Stomach (tissue), 9 donors: ENCODE measurements around the gene CMKLR1. TPM values are rescaled to one million over a fixed set of nuclear protein-coding genes. Genes with fewer than 3 reads are reported as not detected.

Source experiments
- DNase-seq, 2 donors: peaks; one replicate each; pipeline versions ENCODE4 v3.0.0 to v3.0.0-alpha.2; 2013 to 2019
- H3K27ac ChIP-seq, 5 donors: fragments of 200-600 bp in 4 of 5; sonication (generic) in 4 of 5; one replicate each; pipeline ENCODE4 v1.5.1; 2013 to 2019; ENCODE audit warnings: mild to moderate bottlenecking in 1 of 5, moderate library complexity in 1 of 5
- H3K27me3 ChIP-seq, 3 donors: fragments of 200-600 bp; sonication (generic); one replicate each; pipeline ENCODE4 v1.5.1; 2017 to 2019; ENCODE audit warnings: mixed run types in 1 of 3
- H3K36me3 ChIP-seq, 4 donors: fragments of 200-600 bp; sonication (generic); 1 replicate in 3 of 4; 2 replicates in 1 of 4; pipeline ENCODE4 v1.5.1; 2016 to 2019
- H3K4me1 ChIP-seq, 4 donors: fragments of 200-600 bp; sonication (generic); one replicate each; pipeline ENCODE4 v1.5.1; 2016 to 2019
- H3K4me3 ChIP-seq, 4 donors: fragments of 200-600 bp; sonication (generic) in 3 of 4; one replicate each; pipeline ENCODE4 v1.5.1; 2016 to 2019; ENCODE audit warnings: mild to moderate bottlenecking in 1 of 4
- H3K9me3 ChIP-seq, 4 donors: fragments of 200-600 bp; sonication (generic); one replicate each; pipeline ENCODE4 v1.5.1; 2016 to 2019
- EP300 ChIP-seq: sonication (generic); formaldehyde crosslinking; IDR thresholded peaks from one replicate; pipeline ENCODE4 v1.6.1; 2017; ENCODE audit warnings: antibody characterized with exemption
- POLR2A ChIP-seq, 4 donors: fragments of 450-650 bp; IDR thresholded peaks; one replicate each; pipeline ENCODE4 v1.6.1; 2016; ENCODE audit warnings: antibody characterized with exemption in 4 of 4, control low read depth in 2 of 4, mild to moderate bottlenecking in 1 of 4, moderate library complexity in 1 of 4
- POLR2AphosphoS5 ChIP-seq, 3 donors: sonication (generic); formaldehyde crosslinking; IDR thresholded peaks; one replicate each; pipeline ENCODE4 v1.6.1; 2016; ENCODE audit warnings: antibody characterized with exemption in 3 of 3
- WGBS, 5 donors: extraction: QIAGEN DNeasy Blood & Tissue Kit in 3 of 5; methylation state at CpG; one replicate each; pipeline versions ENCODE4 v1.1.5 to v1.1.7; 2013 to 2018; 5-methylcytosine and 5-hydroxymethylcytosine counted together
- intact Hi-C: fragments of 100-400 bp; cut with DNase I; formaldehyde crosslinking; loops from one replicate; pipeline ENCODE4 v1.15.1; 2023; ENCODE audit warnings: low total_unique reads
- polyA plus RNA-seq, 3 donors: library from polyadenylated mRNA; stranded (reverse); fragments of 200-250 nt; gene quantifications; one replicate each; pipeline ENCODE4 v1.2.3, GENCODE V29; 2013
- total RNA-seq, 5 donors: library from RNA; depleted of rRNA; stranded (reverse); fragments of >200 nt; gene quantifications; one replicate each; pipeline versions ENCODE4 v1.1.0 to v1.2.3, GENCODE V29; 2014 to 2016
- TF ChIP-seq, protein P1 (sequence below), 7 experiments: fragments of 450-650 bp in 4 of 7; fragments of 200-600 bp in 3 of 7; sonication (generic) in 3 of 7; IDR thresholded peaks; one replicate each; pipeline ENCODE4 v1.5.1; 2016 to 2019; ENCODE audit warnings: antibody characterized with exemption in 7 of 7, control low read depth in 2 of 7, mild to moderate bottlenecking in 1 of 7
- donor health status: healthy with polysubstance abuse.
- donor health status: Bipolar disorder and iron deficiency.
- donor health status: healthy.

The CMKLR1 gene
- total and polyA plus RNA-seq, 8 donors: 0.45 to 46.1 (median 2.3) TPM

GRCh38 chr12:108340037-108340436 is 926 bp upstream of the CMKLR1 start:
- no peak for TF ChIP-seq POLR2A (IDR thresholded peaks at IDR 0.05)
- no peak for TF ChIP-seq POLR2AphosphoS5 (IDR thresholded peaks at IDR 0.05)
- TF ChIP-seq EP300: no peak
- TF ChIP-seq, protein P1, sequence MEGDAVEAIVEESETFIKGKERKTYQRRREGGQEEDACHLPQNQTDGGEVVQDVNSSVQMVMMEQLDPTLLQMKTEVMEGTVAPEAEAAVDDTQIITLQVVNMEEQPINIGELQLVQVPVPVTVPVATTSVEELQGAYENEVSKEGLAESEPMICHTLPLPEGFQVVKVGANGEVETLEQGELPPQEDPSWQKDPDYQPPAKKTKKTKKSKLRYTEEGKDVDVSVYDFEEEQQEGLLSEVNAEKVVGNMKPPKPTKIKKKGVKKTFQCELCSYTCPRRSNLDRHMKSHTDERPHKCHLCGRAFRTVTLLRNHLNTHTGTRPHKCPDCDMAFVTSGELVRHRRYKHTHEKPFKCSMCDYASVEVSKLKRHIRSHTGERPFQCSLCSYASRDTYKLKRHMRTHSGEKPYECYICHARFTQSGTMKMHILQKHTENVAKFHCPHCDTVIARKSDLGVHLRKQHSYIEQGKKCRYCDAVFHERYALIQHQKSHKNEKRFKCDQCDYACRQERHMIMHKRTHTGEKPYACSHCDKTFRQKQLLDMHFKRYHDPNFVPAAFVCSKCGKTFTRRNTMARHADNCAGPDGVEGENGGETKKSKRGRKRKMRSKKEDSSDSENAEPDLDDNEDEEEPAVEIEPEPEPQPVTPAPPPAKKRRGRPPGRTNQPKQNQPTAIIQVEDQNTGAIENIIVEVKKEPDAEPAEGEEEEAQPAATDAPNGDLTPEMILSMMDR (IDR thresholded peaks at IDR 0.05): no peak
- intact Hi-C loops: no loop called here

DNA sequence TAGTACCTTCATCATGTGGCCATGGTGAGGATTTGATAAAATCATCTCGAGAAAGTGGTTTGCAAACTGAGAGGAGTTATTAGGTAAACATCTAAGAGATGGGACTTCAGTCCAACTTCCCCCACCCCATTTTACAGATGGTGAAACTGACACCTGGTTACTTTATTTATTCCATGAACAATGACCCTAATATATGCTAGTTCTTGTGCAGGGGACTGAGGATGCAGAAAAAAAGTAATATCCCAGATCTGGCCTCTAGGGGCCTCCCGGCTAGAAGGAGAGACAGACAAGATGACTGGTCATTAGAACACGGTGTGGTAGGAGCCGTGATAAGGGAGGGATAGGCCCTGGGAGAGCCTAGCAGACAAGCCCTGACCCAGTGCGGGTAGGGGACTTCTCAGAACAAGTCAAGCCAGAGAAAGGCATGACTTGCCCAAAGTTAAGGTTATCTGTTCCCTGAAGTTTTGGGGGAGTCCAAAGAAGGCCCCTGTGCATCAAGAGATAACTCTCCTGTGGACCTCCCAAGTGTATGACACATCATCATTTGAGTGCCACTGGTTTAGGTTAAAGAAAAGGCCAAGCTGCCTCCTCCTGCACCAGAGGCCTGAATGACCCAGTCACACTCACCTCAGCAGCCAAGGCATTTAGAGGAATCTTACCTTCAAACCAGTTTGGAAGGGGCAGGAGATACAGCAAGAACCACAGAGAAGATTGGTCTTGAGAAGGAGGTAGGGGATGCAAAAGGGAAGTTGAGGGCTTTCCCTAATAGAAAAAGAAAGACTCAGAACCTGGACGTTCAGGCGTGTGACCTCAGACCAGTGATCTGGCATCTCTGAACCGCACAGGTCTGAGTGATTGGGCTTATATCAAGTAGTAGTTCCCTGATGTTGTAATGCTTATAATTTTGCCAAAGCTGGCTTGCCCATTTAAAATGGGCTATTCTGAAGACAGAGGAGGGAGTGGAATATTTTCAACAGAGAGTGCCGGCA is 1.6 kb downstream of the CMKLR1 start:
- peaks cover 0 to 8% (median 4%) of the 10 kb centered on the region in 4 donors for H3K4me1 ChIP-seq
- peak in 1 of 2 donors; percentile 26 for DNase-seq
- intact Hi-C loops: no loop called here
- peaks cover 0 to 28% (median 7%) of the 10 kb centered on the region in 3 donors for H3K27me3 ChIP-seq
- no peaks in the 10 kb centered on the region for H3K36me3 ChIP-seq
- WGBS, 5 donors: 51 to 60% (median 54%) methylated on average over 9 of the region's 9 CpGs
- H3K4me3 ChIP-seq: peak overlapping the region in 2 of 4 donors; percentile 16 to 31
- peak overlapping the region in 4 of 5 donors; percentile 21 to 56 (median 24) for H3K27ac ChIP-seq
- no peaks in the 10 kb centered on the region for H3K9me3 ChIP-seq
- TF ChIP-seq EP300: no peak
- TF ChIP-seq, protein P1 (IDR thresholded peaks at IDR 0.05): peak in 1 of 7 experiments; percentile 17

More at GRCh38 chr12:108340037-108340436, 926 bp upstream of the CMKLR1 start:
- no peaks in the 10 kb centered on the region for H3K9me3 ChIP-seq
- WGBS, 5 donors: 67 to 76% (median 70%) methylated on average over 9 to 10 of the region's 10 CpGs
- H3K27ac ChIP-seq: peak overlapping the region in 2 of 5 donors; percentile 56
- no peaks in the 10 kb centered on the region for H3K36me3 ChIP-seq
- no peak for DNase-seq
- H3K27me3 ChIP-seq: peaks cover 0 to 29% (median 7%) of the 10 kb centered on the region in 3 donors
- H3K4me3 ChIP-seq: no peak overlapping the region
- H3K4me1 ChIP-seq: peaks cover 0 to 8% (median 4%) of the 10 kb centered on the region in 4 donors

GRCh38 chr12:108335349-108336119 is 3.6 kb downstream of the CMKLR1 start:
- no peak overlapping the region for H3K4me3 ChIP-seq
- peaks cover 0 to 8% (median 4%) of the 10 kb centered on the region in 4 donors for H3K4me1 ChIP-seq
- peak overlapping the region in 3 of 5 donors; percentile 15 to 53 (median 32) for H3K27ac ChIP-seq
- TF ChIP-seq, protein P1 (IDR thresholded peaks at IDR 0.05): no peak
- TF ChIP-seq POLR2AphosphoS5 (IDR thresholded peaks at IDR 0.05) (no peak), POLR2A (IDR thresholded peaks at IDR 0.05) (no peak), EP300 (no peak)
- WGBS, 5 donors: 65 to 70% (median 69%) methylated on average over 4 of the region's 4 CpGs
- intact Hi-C loops: no loop called here
- no peaks in the 10 kb centered on the region for H3K9me3 ChIP-seq
- peaks cover 0 to 25% (median 7%) of the 10 kb centered on the region in 3 donors for H3K27me3 ChIP-seq
- H3K36me3 ChIP-seq: no peaks in the 10 kb centered on the region
- no peak for DNase-seq
